Loucy (cell line): ENCODE measurements around the gene DTNBP1.

Source experiments
- EZH2phosphoT487 ChIP-seq: fragments of 200-600 bp; IDR thresholded peaks from 2 replicates; pipeline ENCODE4 v1.6.1; 2018; ENCODE audit warnings: antibody characterized with exemption, mild to moderate bottlenecking, moderate library complexity, borderline replicate concordance
- TF ChIP-seq, protein P1 (sequence below): fragments of 200-600 bp; sonication (generic); conservative IDR thresholded peaks from 2 replicates; pipeline ENCODE4 v1.5.1; 2014; ENCODE audit warnings: mild to moderate bottlenecking, antibody characterized with exemption, low read length

DNA sequence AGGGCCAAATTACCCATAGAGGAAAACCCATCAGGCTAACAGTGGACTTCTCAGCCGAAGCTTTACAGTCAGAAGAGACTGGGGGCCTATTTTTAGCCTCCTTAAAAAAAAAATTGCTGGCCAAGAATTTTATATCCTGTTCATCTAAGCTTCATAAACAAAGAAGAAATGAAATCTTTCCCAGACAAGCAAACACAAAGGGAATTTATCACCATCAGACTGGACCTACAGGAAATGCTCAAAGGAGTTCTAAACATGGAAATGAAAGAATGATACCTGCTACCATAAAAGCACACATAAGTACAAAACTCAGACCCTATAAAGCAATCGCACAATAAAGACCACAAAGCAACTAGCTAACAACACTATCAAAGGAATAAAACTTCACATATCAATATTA, 19.3 kb downstream of the DTNBP1 start:
- TF ChIP-seq, protein P1, sequence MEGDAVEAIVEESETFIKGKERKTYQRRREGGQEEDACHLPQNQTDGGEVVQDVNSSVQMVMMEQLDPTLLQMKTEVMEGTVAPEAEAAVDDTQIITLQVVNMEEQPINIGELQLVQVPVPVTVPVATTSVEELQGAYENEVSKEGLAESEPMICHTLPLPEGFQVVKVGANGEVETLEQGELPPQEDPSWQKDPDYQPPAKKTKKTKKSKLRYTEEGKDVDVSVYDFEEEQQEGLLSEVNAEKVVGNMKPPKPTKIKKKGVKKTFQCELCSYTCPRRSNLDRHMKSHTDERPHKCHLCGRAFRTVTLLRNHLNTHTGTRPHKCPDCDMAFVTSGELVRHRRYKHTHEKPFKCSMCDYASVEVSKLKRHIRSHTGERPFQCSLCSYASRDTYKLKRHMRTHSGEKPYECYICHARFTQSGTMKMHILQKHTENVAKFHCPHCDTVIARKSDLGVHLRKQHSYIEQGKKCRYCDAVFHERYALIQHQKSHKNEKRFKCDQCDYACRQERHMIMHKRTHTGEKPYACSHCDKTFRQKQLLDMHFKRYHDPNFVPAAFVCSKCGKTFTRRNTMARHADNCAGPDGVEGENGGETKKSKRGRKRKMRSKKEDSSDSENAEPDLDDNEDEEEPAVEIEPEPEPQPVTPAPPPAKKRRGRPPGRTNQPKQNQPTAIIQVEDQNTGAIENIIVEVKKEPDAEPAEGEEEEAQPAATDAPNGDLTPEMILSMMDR: no peak
- no peak for TF ChIP-seq EZH2phosphoT487
